ENCODE data around the gene WDR7. TPM values are rescaled to one million over a fixed set of nuclear protein-coding genes. Genes with fewer than 3 reads are reported as not detected.

The WDR7 gene
- total RNA-seq, 2 donors from 2014 or later = 51.1 to 69.1 TPM

DNA sequence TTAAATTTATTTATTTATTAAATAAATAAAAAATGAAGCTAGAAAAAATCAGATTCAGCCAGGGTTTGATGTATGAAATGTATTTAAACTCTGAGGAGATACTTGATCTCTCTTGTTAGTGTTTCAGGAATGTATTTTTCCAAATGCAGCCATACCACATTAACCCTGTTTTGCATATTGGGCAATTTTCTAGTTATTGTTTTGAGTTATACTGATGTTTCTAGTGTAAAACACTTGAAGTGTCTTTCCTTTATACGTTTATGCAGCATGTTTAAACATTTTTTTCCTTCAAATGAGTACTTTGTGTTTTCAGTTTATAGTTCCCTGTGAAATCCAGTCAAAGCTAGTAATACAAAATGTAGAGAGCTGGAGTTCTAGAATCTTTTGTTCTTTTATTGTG is 69.9 kb downstream of the WDR7 start:
- H3K27me3 Mint-ChIP-seq = no peaks in the 10 kb centered on the region
- no peaks in the 10 kb centered on the region for H3K9me3 Mint-ChIP-seq
- H3K36me3 Mint-ChIP-seq = peaks cover 6% of the 10 kb centered on the region
- DNase-seq (ENCODE audit: low spot score) = no peak
- H3K27ac Mint-ChIP-seq = no peak overlapping the region
- ATAC-seq = no peak
- H3K4me1 Mint-ChIP-seq (ENCODE audit: low read depth in 2 of 2) = peaks cover 8 to 11% of the 10 kb centered on the region in 2 donors
- H3K4me3 Mint-ChIP-seq = no peak overlapping the region

DNA sequence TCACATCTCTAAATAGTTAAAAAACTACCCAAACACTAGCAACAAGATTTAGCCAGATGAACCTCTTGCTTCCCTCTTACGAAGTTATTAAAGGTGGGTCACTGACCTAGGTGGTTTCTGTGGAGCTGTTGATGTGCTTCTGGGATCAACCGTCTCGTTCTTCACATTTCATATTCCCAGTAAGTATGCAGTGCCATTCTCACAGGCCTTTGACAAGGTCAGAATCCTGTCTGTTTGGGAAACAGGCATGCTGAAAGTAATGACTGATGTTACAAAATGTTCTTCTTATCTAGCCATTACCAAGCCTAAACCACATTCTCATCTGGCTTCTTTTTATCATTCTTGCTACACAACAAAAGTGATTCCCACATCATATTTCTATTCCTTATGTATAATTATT is 70.3 kb downstream of the WDR7 start:
- H3K9me3 Mint-ChIP-seq = no peaks in the 10 kb centered on the region
- H3K36me3 Mint-ChIP-seq = peaks cover 6% of the 10 kb centered on the region
- H3K27ac Mint-ChIP-seq = no peak overlapping the region
- no peak for DNase-seq (ENCODE audit: low spot score)
- H3K27me3 Mint-ChIP-seq = no peaks in the 10 kb centered on the region
- ATAC-seq = no peak
- H3K4me3 Mint-ChIP-seq = no peak overlapping the region
- peaks cover 6 to 10% of the 10 kb centered on the region in 2 donors for H3K4me1 Mint-ChIP-seq (ENCODE audit: low read depth in 2 of 2)

DNA sequence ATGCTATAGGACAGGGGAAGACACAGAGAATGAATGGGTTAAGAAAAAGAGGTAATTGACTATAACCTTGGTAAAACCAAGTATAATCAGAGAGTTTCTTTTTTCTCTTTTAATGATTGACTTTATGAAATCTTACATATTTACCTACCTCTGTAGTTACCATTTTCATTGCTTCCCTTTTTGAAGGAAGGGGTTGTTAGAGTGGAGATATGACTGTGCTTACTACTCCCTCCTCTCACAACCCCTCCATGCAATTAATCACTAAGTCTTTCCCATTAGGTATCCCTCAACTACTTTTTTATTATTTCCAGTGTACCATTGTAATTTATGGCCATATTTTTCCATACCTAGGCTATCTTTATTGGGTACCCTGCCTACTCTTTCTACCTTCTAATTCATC is 71.4 kb downstream of the WDR7 start:
- Mint-ChIP-seq H3K4me3 (no peak overlapping the region), H3K9me3 (no peaks in the 10 kb centered on the region), H3K36me3 (peaks cover 8% of the 10 kb centered on the region), H3K27ac (no peak overlapping the region), H3K4me1 (ENCODE audit: low read depth in 2 of 2) (peaks cover under 1 to 3% of the 10 kb centered on the region in 2 donors), H3K27me3 (no peaks in the 10 kb centered on the region)
- DNase-seq (ENCODE audit: low spot score) (no peak), ATAC-seq (no peak)

- Mint-ChIP-seq H3K9me3 (no peaks in the 10 kb centered on the region), H3K4me3 (no peak overlapping the region), H3K27me3 (no peaks in the 10 kb centered on the region), H3K27ac (no peak overlapping the region), H3K4me1 (ENCODE audit: low read depth in 2 of 2) (peaks cover 0 to 4% of the 10 kb centered on the region in 2 donors), H3K36me3 (peaks cover 13% of the 10 kb centered on the region)
- DNase-seq (ENCODE audit: low spot score) = no peak
- no peak for ATAC-seq
Observed at GRCh38 chr18:56723068-56723467, 71.9 kb downstream of the WDR7 start.

DNA sequence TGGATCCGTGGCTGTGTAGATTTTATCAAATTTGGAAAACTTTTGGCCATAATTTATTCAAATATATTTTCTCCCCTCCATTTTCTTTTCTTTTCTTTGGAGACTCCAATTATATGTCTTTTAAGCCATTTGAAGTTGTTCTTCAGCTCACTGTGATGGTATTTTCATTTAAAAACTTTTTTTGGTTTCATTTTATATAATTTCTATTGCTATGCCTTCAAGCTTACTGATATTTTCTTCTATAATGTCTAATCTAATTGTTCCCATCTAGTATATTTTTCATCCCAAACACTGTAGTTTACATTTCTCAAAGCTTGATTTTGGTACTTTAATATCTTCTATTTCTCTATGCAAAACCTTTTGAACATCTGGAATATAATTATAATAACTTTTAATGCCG is 72.5 kb downstream of the WDR7 start:
- DNase-seq (ENCODE audit: low spot score) (no peak), ATAC-seq (no peak)
- no peaks in the 10 kb centered on the region for H3K9me3 Mint-ChIP-seq
- no peak overlapping the region for H3K27ac Mint-ChIP-seq
- no peaks in the 10 kb centered on the region for H3K27me3 Mint-ChIP-seq
- peaks cover 14% of the 10 kb centered on the region for H3K36me3 Mint-ChIP-seq
- peaks cover 0 to 9% of the 10 kb centered on the region in 2 donors for H3K4me1 Mint-ChIP-seq (ENCODE audit: low read depth in 2 of 2)
- H3K4me3 Mint-ChIP-seq = no peak overlapping the region

DNA sequence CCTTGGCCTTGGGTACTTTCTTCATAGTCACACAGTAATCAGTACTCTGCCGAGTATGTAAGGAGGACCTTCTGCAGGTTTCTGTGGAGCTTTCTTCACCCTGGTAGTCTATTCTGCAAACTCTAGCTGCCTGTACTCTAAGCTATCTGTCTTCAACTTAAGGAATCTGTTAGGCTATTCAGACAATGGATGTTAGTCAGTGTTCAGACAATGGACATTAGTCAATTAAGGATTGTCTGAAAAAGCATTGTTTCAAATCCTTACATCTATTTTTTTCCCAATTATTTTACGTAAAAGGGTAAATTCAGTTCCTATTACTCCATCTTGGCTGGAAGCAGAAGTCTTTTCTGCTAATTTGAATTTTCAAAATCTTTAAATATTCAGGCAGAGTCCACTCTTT is 75.7 kb downstream of the WDR7 start:
- Mint-ChIP-seq H3K27ac (no peak overlapping the region), H3K4me3 (no peak overlapping the region), H3K9me3 (no peaks in the 10 kb centered on the region), H3K27me3 (no peaks in the 10 kb centered on the region), H3K4me1 (ENCODE audit: low read depth in 2 of 2) (peaks cover 5 to 11% of the 10 kb centered on the region in 2 donors), H3K36me3 (peaks cover 24% of the 10 kb centered on the region)
- no peak for DNase-seq (ENCODE audit: low spot score)
- no peak for ATAC-seq

- peaks cover 24% of the 10 kb centered on the region for H3K36me3 Mint-ChIP-seq
- DNase-seq (ENCODE audit: low spot score) = no peak
- ATAC-seq = no peak
- H3K27me3 Mint-ChIP-seq = no peaks in the 10 kb centered on the region
- H3K9me3 Mint-ChIP-seq = no peaks in the 10 kb centered on the region
- no peak overlapping the region for H3K27ac Mint-ChIP-seq
- H3K4me1 Mint-ChIP-seq (ENCODE audit: low read depth in 2 of 2) = peaks cover 5 to 11% of the 10 kb centered on the region in 2 donors
- no peak overlapping the region for H3K4me3 Mint-ChIP-seq
Observed at GRCh38 chr18:56727399-56727798, 76.2 kb downstream of the WDR7 start.

GRCh38 chr18:56728741-56729140 is 77.6 kb downstream of the WDR7 start:
- DNase-seq (ENCODE audit: low spot score) = no peak
- peaks cover 5 to 11% of the 10 kb centered on the region in 2 donors for H3K4me1 Mint-ChIP-seq (ENCODE audit: low read depth in 2 of 2)
- no peaks in the 10 kb centered on the region for H3K27me3 Mint-ChIP-seq
- peaks cover 18% of the 10 kb centered on the region for H3K36me3 Mint-ChIP-seq
- no peak overlapping the region for H3K4me3 Mint-ChIP-seq
- ATAC-seq = no peak
- no peaks in the 10 kb centered on the region for H3K9me3 Mint-ChIP-seq
- H3K27ac Mint-ChIP-seq = no peak overlapping the region

- ATAC-seq (no peak), DNase-seq (ENCODE audit: low spot score) (no peak)
- no peak overlapping the region for H3K27ac Mint-ChIP-seq
- H3K4me1 Mint-ChIP-seq (ENCODE audit: low read depth in 2 of 2) = peaks cover 4 to 8% of the 10 kb centered on the region in 2 donors
- H3K27me3 Mint-ChIP-seq = no peaks in the 10 kb centered on the region
- no peak overlapping the region for H3K4me3 Mint-ChIP-seq
- peaks cover 5% of the 10 kb centered on the region for H3K36me3 Mint-ChIP-seq
- no peaks in the 10 kb centered on the region for H3K9me3 Mint-ChIP-seq
Observed at GRCh38 chr18:56738184-56738583, 87.0 kb downstream of the WDR7 start.

GRCh38 chr18:56739731-56740130 is 88.6 kb downstream of the WDR7 start:
- DNase-seq (ENCODE audit: low spot score) (no peak), ATAC-seq (no peak)
- peaks cover 4 to 5% of the 10 kb centered on the region in 2 donors for H3K4me1 Mint-ChIP-seq (ENCODE audit: low read depth in 2 of 2)
- H3K9me3 Mint-ChIP-seq = no peaks in the 10 kb centered on the region
- H3K27ac Mint-ChIP-seq = no peak overlapping the region
- no peak overlapping the region for H3K4me3 Mint-ChIP-seq
- H3K36me3 Mint-ChIP-seq = peaks cover 5% of the 10 kb centered on the region
- H3K27me3 Mint-ChIP-seq = no peaks in the 10 kb centered on the region

DNA sequence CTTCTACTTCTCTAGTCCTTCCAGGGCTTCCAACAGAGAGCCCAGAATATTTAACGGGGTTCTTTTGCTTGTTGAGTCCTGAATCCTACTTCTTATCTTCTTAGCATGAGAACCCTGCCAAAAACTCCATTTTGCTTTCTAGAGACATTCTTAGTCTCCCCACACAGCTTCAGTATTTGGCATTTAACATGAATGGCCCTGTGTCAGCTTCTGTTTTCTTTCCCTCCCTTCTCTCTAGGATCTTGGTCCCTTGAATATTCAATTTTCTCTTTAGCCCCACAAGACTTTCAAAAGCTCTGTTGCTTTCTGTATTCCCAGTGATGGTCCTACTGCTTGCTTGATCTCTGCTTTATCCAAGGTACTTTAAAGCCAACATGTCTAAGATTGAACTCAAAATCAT is 89.5 kb downstream of the WDR7 start:
- Mint-ChIP-seq H3K4me3 (no peak overlapping the region), H3K9me3 (no peaks in the 10 kb centered on the region), H3K27ac (no peak overlapping the region), H3K27me3 (no peaks in the 10 kb centered on the region), H3K36me3 (peaks cover 5% of the 10 kb centered on the region), H3K4me1 (ENCODE audit: low read depth in 2 of 2) (peaks cover 0 to 4% of the 10 kb centered on the region in 2 donors)
- no peak for DNase-seq (ENCODE audit: low spot score)
- no peak for ATAC-seq

GRCh38 chr18:56741685-56742084 is 90.5 kb downstream of the WDR7 start:
- Mint-ChIP-seq H3K4me1 (ENCODE audit: low read depth in 2 of 2) (peaks cover 4 to 7% of the 10 kb centered on the region in 2 donors), H3K27ac (no peak overlapping the region), H3K9me3 (no peaks in the 10 kb centered on the region), H3K36me3 (peaks cover 5% of the 10 kb centered on the region), H3K27me3 (no peaks in the 10 kb centered on the region), H3K4me3 (no peak overlapping the region)
- no peak for ATAC-seq
- no peak for DNase-seq (ENCODE audit: low spot score)

DNA sequence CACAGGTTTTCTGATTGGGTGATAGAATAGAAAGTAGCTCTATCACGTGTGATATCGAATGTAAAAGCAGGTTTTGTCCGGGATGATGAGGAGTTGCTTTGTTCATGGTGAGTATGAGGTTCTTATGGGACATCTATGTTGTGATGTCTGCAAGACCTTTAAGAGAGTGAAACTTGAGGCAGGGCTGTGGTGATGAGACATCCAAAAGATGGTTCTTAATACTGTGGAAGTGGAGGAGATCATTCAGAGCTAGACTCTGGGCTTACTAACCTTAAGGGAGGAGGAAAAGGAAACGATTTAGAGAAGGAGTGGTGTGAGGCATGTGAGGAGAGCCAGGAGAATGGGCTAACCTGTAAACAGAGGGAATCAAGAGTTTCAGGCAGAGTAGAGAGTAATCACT is 92.0 kb downstream of the WDR7 start:
- ATAC-seq (no peak), DNase-seq (ENCODE audit: low spot score) (no peak)
- Mint-ChIP-seq H3K4me1 (ENCODE audit: low read depth in 2 of 2) (peaks cover 17 to 21% of the 10 kb centered on the region in 2 donors), H3K27me3 (no peaks in the 10 kb centered on the region), H3K4me3 (no peak overlapping the region), H3K9me3 (no peaks in the 10 kb centered on the region), H3K27ac (no peak overlapping the region), H3K36me3 (peaks cover 5% of the 10 kb centered on the region)

DNA sequence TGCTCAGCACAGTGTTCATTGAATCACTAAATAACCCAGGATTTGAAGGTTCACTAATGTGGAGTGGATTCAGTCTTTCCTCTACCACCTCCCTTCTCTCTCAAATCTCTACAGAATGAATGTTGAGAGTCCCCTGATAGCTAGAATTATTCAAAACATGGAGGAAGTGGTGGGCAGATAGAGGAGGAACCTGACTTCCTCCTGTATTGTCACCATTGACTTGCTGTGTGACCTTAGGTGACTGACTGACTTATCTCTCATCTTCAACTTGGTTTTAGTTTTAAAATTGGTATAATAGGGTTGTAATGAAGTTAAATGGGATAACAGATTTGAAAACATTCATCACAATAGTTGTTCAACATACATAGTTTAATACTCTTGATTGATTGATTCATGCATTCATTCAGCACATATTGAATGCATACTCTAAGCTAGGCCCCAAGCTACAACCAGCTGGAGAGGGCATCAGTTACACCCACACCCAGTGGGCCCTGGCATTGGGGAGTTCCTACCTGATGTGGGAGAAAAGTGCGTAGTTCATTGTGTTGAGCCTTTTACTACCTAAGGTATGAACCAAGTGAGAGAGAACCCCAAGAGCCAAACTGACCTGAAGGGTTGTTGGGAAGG is 96.0 kb downstream of the WDR7 start:
- Mint-ChIP-seq H3K27ac (peak overlapping the region; percentile 49 to 73), H3K36me3 (no peaks in the 10 kb centered on the region), H3K4me3 (no peak overlapping the region), H3K27me3 (no peaks in the 10 kb centered on the region), H3K4me1 (ENCODE audit: low read depth in 2 of 2) (peaks cover 17% of the 10 kb centered on the region in 2 donors), H3K9me3 (no peaks in the 10 kb centered on the region)
- ATAC-seq (peak; percentile 40 to 63), DNase-seq (ENCODE audit: low spot score) (no peak)

DNA sequence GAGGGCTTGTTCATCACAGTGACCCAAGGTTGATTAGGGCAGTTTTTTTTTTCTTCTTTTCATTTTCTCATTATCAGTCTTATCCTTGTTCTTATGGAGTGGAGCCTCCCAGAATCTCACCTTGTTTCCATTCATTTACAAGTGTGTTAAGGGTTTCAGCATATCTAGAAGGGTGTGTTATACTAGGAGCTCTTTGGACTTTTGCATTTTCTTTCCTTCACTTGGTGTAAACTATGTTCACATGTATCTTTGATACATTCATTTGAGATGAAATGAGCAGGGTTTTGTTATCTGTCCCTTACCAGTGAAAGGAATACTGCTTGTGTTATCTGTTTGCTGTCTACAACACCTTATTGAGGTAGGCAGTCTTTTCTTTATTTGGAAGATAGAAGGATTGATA is 96.7 kb downstream of the WDR7 start:
- ATAC-seq (no peak), DNase-seq (ENCODE audit: low spot score) (no peak)
- H3K27ac Mint-ChIP-seq = peak overlapping the region; percentile 49 to 73
- no peaks in the 10 kb centered on the region for H3K27me3 Mint-ChIP-seq
- peaks cover 17% of the 10 kb centered on the region in 2 donors for H3K4me1 Mint-ChIP-seq (ENCODE audit: low read depth in 2 of 2)
- H3K4me3 Mint-ChIP-seq = no peak overlapping the region
- H3K36me3 Mint-ChIP-seq = no peaks in the 10 kb centered on the region
- no peaks in the 10 kb centered on the region for H3K9me3 Mint-ChIP-seq
